ENCODE measurements around the gene CACNA1A. TPM values are rescaled to one million over a fixed set of nuclear protein-coding genes. Genes with fewer than 3 reads are reported as not detected.

CACNA1A gene
- total RNA-seq, 1 donor from 2014 or later = 23.2 TPM

DNA sequence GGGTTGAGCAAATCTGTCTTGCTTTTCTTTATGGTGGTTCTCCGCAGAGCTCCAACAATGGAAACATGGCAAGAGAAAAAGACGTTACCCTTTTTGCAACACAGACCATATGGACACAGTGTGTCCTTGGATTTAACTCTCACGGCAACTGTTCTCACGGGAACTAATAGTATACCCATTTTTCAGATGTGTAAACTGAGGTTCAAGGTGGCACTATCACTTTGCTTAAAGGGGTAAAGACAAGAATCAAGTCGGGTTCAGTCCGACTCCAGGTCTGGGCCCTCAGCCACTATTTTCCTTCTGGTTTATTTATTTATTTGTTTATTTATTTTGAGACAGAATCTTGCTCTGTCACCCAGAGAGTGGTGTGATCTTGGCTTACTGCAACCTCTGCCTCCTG lies 176.0 kb downstream of the CACNA1A start:
- DNase-seq (ENCODE audit: extremely low spot score, unreplicated experiment) = no peak
- H3K27me3 Mint-ChIP-seq = peaks cover 9% of the 10 kb centered on the region
- no peaks in the 10 kb centered on the region for H3K36me3 Mint-ChIP-seq
- no peak overlapping the region for H3K4me3 Mint-ChIP-seq
- no peaks in the 10 kb centered on the region for H3K9me3 Mint-ChIP-seq
- TF ChIP-seq, protein P1, sequence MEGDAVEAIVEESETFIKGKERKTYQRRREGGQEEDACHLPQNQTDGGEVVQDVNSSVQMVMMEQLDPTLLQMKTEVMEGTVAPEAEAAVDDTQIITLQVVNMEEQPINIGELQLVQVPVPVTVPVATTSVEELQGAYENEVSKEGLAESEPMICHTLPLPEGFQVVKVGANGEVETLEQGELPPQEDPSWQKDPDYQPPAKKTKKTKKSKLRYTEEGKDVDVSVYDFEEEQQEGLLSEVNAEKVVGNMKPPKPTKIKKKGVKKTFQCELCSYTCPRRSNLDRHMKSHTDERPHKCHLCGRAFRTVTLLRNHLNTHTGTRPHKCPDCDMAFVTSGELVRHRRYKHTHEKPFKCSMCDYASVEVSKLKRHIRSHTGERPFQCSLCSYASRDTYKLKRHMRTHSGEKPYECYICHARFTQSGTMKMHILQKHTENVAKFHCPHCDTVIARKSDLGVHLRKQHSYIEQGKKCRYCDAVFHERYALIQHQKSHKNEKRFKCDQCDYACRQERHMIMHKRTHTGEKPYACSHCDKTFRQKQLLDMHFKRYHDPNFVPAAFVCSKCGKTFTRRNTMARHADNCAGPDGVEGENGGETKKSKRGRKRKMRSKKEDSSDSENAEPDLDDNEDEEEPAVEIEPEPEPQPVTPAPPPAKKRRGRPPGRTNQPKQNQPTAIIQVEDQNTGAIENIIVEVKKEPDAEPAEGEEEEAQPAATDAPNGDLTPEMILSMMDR (conservative IDR thresholded peaks at IDR 0.05) = no peak
- no peak overlapping the region for H3K27ac Mint-ChIP-seq
- no peaks in the 10 kb centered on the region for H3K4me1 Mint-ChIP-seq (ENCODE audit: unreplicated experiment)

DNA sequence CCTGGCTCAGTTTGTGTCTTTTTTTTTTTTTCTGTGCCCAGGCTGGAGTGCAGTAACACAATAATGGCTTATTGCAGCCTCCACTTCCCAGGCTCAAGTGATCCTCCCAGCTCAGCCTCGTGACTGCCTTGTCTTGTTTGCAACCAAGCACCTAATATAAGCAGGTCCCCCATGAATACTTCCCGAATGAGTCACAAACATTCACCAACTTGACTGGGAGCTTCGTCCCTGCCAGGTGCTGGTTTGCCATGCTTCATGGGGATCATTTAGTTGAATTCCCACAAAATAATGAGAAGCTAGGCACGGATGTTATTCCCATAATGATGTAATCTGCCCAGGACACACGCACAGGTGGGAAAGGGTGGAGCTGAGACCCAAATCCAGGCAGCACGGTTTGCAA lies 176.5 kb downstream of the CACNA1A start:
- Mint-ChIP-seq H3K36me3 (no peaks in the 10 kb centered on the region), H3K27me3 (peaks cover 9% of the 10 kb centered on the region), H3K9me3 (no peaks in the 10 kb centered on the region)

DNA sequence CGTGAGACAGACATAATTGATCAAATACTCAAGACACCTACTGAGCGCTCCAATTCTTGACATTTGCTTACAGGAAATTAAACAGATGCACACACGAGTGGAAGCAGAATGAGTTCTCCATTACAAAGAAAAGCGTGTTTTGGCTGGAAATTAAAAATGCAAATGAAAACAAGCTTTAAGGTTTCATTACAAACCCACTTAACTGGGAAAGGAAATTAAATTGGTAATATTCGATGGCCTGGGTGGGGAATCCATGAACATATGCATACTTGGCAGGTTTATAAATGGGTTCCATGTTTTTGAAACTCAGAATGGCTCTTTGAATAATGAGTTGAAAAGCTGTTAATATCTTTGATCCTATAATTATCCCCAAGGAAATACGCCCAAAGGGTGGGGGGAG lies 178.0 kb downstream of the CACNA1A start:
- H3K4me3 Mint-ChIP-seq = no peak overlapping the region
- peaks cover 9% of the 10 kb centered on the region for H3K27me3 Mint-ChIP-seq
- H3K9me3 Mint-ChIP-seq = no peaks in the 10 kb centered on the region
- no peaks in the 10 kb centered on the region for H3K4me1 Mint-ChIP-seq (ENCODE audit: unreplicated experiment)
- no peak for DNase-seq (ENCODE audit: extremely low spot score, unreplicated experiment)
- no peaks in the 10 kb centered on the region for H3K36me3 Mint-ChIP-seq
- H3K27ac Mint-ChIP-seq = no peak overlapping the region
- TF ChIP-seq, protein P1 (conservative IDR thresholded peaks at IDR 0.05) = no peak

More for the DNA sequence above, 176.5 kb downstream of the CACNA1A start:
- TF ChIP-seq, protein P1 (conservative IDR thresholded peaks at IDR 0.05) = no peak
- Mint-ChIP-seq H3K4me1 (ENCODE audit: unreplicated experiment) (no peaks in the 10 kb centered on the region), H3K4me3 (no peak overlapping the region), H3K27ac (no peak overlapping the region)
- no peak for DNase-seq (ENCODE audit: extremely low spot score, unreplicated experiment)

DNA sequence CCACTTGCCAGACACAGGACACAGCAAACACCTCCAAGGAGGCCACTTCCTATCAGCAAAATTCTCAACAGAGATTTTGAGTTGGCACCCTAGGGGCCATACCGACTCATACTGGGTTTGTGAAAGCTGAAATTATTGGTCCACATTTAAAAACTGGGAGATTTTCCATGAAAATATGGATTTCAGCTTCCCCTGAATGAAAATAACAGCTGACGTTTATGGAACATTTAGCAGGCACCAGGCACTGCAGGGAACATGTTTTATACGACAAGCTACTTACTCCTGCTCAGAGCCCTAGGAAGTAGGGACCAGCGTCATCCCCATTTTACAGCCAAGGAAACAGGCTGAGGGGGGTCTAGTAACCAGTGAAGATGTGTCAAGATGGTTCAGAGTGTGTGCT lies 186.8 kb downstream of the CACNA1A start:
- Mint-ChIP-seq H3K27ac (no peak overlapping the region), H3K27me3 (peaks cover 6% of the 10 kb centered on the region), H3K36me3 (no peaks in the 10 kb centered on the region), H3K4me1 (ENCODE audit: unreplicated experiment) (no peaks in the 10 kb centered on the region), H3K9me3 (no peaks in the 10 kb centered on the region), H3K4me3 (no peak overlapping the region)
- no peak for DNase-seq (ENCODE audit: extremely low spot score, unreplicated experiment)
- TF ChIP-seq, protein P1 (conservative IDR thresholded peaks at IDR 0.05) = no peak

DNA sequence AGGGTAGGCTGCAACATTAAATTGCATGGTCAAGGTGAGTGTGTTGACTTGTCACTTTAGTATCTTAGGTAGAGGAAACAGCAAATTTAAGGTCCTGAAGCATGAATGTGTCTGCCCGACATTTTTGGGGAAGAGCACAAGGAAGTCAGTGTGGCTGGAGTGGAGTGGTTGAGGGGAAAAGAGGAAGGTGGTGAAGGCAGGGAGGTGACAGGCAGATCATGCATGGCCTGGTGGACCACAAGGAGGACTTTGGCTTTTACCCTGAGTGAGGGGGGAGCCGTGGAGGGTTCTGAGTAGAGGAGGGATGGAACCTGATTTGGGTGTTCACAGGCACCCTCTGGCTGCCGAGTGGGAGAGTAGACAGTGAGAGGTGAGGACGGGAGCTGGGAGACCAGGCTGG lies 188.1 kb downstream of the CACNA1A start:
- H3K4me1 Mint-ChIP-seq (ENCODE audit: unreplicated experiment) = no peaks in the 10 kb centered on the region
- H3K27me3 Mint-ChIP-seq = peaks cover 6% of the 10 kb centered on the region
- TF ChIP-seq, protein P1 (conservative IDR thresholded peaks at IDR 0.05) = no peak
- H3K36me3 Mint-ChIP-seq = no peaks in the 10 kb centered on the region
- H3K4me3 Mint-ChIP-seq = no peak overlapping the region
- H3K9me3 Mint-ChIP-seq = no peaks in the 10 kb centered on the region
- H3K27ac Mint-ChIP-seq = no peak overlapping the region
- DNase-seq (ENCODE audit: extremely low spot score, unreplicated experiment) = no peak

DNA sequence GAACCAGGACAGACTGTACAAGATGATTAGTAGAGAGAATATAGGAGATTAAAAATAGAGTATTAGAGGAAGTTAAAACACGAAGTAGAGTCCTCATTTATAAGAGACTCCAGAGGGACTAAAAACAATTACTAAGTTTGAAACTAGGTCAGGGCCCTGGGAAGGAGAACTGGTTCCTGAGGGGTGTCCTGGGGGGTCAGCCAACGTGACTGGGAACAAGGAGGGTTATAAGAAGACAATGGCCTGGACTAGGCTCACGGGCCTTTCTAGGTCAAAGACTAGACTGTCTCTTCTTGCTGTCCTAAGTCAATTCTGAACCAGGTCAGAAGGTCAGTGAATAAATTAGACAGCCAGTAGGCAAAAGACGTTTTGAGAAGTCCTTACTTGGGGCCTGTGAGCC lies 190.8 kb downstream of the CACNA1A start:
- Mint-ChIP-seq H3K27me3 (peaks cover 6% of the 10 kb centered on the region), H3K4me3 (no peak overlapping the region), H3K36me3 (no peaks in the 10 kb centered on the region), H3K4me1 (ENCODE audit: unreplicated experiment) (no peaks in the 10 kb centered on the region), H3K9me3 (no peaks in the 10 kb centered on the region), H3K27ac (no peak overlapping the region)
- no peak for DNase-seq (ENCODE audit: extremely low spot score, unreplicated experiment)
- TF ChIP-seq, protein P1 (conservative IDR thresholded peaks at IDR 0.05) = no peak

Data from type B pancreatic cell (in vitro differentiated cells).